HT-29 (cell line): Measurements from ENCODE around the gene GMEB1. TPM values are rescaled to one million over a fixed set of nuclear protein-coding genes. Genes with fewer than 3 reads are reported as not detected.

Experiments
- DNase-seq: peaks from one replicate; pipeline ENCODE4 v3.0.0-alpha.2; 2015; ENCODE audit warnings: low spot score
- small RNA-seq: library from RNA; depleted of rRNA; stranded (forward); fragments of <200 nt; gene quantifications from one replicate; pipeline ENCODE3, GENCODE V24; 2014
- total RNA-seq: library from RNA; depleted of rRNA; stranded (reverse); fragments of >200 nt; shearing (Covaris generic); gene quantifications from 2 replicates; pipeline ENCODE4 v1.2.3, GENCODE V29; 2014; rRNA removed

Gene GMEB1
- total RNA-seq, 1 experiment from 2014 or later: 9.2 TPM

DNA sequence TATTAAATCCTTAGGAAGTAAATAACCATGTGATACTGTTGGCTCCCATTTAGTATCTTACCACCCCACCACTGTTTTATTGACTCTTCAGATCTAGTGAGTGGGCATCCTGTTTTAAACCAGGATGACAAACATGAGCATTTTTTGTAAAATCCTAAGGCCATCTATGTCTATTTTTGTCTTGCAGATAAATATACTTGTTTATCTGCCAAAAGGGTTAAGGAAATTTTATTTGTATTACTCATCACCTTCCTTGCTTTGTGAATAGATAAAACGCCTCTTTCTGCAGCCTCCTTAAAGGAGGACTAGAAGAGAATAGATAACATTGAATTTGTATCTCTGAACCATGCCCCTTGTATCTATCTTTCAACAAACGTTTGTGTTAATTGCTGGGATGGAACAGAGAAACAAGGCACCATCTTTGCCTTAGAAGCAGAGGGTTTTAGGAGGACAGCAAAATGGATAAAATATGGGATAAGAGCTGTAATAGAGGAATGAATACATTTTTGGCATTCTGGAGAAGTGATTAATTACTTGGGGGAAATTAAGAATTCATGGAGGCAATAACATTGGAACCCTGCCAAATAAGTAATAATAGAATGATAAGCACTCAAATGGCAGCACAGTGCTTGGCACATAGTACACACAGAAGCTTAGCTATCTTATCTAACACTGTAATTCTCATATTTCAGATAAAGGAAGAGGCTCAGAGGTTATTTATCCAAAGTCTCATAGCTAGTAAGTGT is 82.9 kb downstream of the GMEB1 start:
- no peak for DNase-seq

DNA sequence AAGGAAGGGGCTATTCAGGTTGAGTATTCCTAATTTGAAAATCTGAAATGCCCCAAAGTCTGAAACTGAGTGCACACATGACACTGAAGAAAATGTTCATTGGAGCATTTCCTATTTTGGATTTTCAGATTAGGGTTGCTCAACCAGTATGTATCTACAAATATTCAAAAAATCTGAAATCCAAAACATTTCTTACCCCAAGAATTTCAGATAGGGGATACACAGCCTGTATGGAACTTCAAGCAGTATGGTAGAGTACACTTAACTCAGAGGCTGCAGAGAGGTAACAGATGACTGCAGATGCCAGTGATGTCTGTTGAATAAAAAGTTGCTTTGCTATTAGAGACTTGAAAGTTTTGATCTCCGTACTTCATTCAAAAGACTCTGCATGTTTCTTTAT is 87.1 kb downstream of the GMEB1 start:
- no peak for DNase-seq

DNA sequence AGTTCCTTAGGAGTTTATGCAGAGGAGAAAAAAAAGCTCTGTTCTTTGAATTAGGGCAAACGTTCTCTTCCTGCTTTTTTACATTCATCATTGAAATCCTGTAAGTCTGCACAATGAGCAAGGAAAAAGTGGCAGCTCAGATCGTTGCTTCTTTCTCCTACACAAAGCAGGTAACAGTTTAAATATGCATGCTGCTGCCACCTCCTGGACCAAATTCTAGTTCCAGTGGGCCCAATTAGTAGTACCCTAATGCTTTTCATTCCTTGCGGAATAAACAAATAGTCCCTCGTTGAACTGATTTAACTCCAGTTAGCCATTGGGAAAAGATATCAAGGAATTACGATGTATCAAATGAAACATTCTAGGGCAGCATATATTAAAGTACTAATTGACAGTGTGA is 88.3 kb downstream of the GMEB1 start:
- no peak for DNase-seq

DNA sequence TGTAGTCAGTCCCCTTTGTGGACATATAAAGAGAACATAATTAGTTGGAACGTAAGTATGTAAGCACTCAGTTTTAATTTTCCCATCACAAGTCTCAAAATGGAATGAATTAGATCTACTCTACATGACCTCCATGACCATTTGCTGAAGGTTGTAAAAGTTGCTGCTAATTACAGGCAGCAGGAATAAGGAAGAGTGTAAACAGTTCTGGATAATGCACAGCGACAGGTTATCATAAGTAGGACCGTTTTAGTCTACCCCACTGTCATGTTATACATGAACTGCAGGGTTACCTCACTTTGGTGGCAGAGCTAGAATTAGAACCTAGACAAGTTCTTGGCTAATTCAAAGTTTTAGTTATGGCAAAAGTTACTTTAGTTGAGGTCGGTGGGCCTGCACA is 89.8 kb downstream of the GMEB1 start:
- no peak for DNase-seq

DNA sequence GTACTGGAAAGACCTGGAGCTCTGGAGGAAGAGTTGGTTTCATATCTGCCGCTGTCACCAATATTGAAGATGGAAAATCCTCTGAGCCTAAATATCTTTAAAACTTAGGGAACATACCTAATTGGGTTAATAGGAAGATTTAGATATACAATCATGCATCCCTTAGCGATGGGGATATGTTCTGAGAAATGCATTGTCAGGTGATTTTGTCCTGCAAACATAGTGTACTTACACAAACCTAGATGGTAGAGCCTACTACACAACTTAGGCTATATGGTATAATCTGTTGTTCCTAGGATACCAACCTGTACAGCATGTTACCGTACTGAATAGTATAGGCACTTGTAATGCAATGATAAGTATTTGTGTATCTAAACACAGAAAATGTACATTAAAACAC is 90.7 kb downstream of the GMEB1 start:
- DNase-seq: no peak

DNA sequence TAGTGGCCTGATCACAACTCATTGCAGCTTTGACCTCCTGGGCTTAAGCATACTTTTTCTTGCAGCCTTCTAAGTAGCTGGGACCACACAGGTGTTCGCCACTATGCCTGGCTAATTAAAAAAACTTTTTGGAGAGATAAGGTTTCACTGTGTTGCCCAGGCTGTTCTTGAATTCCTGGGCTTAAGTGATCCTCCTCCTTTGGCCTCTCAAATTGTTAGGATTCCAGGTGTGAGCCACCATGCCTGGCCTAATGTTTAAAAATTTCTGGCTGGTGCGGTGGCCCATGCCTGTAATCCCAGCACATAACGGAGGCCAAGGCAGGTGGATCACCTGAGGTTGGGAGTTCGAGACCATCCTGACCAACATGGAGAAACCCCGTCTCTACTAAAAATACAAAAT is 92.6 kb downstream of the GMEB1 start:
- DNase-seq: no peak

DNA sequence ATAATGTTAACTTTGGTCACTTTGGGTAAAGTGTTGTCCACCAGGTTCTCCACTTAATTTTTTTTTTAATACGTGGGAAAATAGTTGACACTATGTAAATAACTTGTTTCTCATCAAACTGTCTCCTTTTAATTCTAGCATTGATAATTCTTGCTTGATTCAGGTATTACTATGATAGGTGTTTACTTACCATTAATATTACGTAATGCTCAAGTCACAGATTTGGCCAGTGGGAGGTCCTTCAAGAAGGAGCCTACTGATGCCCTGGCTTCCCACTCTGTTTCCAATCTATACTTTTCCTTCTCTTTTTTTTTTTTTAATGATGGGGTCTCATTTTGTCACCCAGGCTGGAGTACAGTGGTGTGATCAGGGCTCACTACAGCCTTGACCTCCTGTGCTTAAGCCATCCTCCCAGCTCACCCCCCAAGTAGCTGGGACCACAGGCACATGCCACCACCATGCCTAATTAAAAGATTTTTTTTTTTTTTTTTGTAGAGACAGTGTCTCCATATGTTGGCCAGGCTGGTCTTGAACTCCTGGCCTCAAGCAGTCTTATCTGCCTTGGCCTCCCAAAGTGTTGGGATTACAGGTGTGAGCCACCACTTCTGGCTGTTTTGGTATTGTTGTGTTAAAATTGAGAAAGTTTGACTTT is 98.1 kb downstream of the GMEB1 start:
- no peak for DNase-seq

Small RNA genes within 50 kb of the gene (small RNA-seq; reads per million reads assigned to genes)
- not detected for gene RF00422
- gene RNU11: not detected

Other genes with a start within 250 kb of the GMEB1 start
- 131 and 136 TPM in 2 replicates for gene RCC1, start 162.7 kb upstream of the GMEB1 start, total RNA-seq
- gene TRNAU1AP, start 115.7 kb upstream of the GMEB1 start, total RNA-seq: 22.0 and 23.9 TPM in 2 replicates
- 0.81 and 0.97 TPM in 2 replicates for gene RAB42, start 76.5 kb upstream of the GMEB1 start, total RNA-seq
- gene TAF12, start 25.7 kb upstream of the GMEB1 start, total RNA-seq: 28.9 TPM in 2 replicates
- not detected in 2 replicates for gene RNU11, start 20.2 kb upstream of the GMEB1 start, total RNA-seq
- 45.5 and 46.6 TPM in 2 replicates for gene YTHDF2, start 68.2 kb downstream of the GMEB1 start, total RNA-seq
- under 0.01 and 0.03 TPM in 2 replicates for gene OPRD1, start 143.4 kb downstream of the GMEB1 start, total RNA-seq
- gene EPB41, start 245.8 kb downstream of the GMEB1 start, total RNA-seq: 35.2 and 36.4 TPM in 2 replicates